Endothelial cell of coronary artery (primary cell): ENCODE measurements around the gene DUSP5. TPM values are rescaled to one million over a fixed set of nuclear protein-coding genes. Genes with fewer than 3 reads are reported as not detected.

ENCODE experiments used
- total RNA-seq: library from RNA; depleted of rRNA; stranded (reverse); fragments of >200 nt; gene quantifications from 2 replicates; pipeline ENCODE4 v1.2.3, GENCODE V29; 2014

DUSP5 gene
- 19.5 and 21.7 TPM in 2 replicates for total RNA-seq

GRCh38 chr10:110497438-110498086 lies at the start of gene DUSP5:
DUSP5 (plus strand) TSS chr10:110497907; CDS start chr10:110498122, 215 bp downstream.

Other genes starting within 250 kb of the DUSP5 start
- 7.0 and 8.0 TPM in 2 replicates for gene SMNDC1, start 193.0 kb upstream of the DUSP5 start, total RNA-seq
- gene SMC3, start 69.8 kb downstream of the DUSP5 start, total RNA-seq = 25.0 and 25.2 TPM in 2 replicates
- gene RBM20, start 146.4 kb downstream of the DUSP5 start, total RNA-seq = 0.09 and 0.27 TPM in 2 replicates